RWPE1 (cell line): Measurements from ENCODE around the gene SLC15A5.

Source experiments
- CTCF ChIA-PET: fragments of 350-600 bp; sonication (Branson Sonifier 250); formaldehyde crosslinking; extraction: SDS; loops from one replicate; lab custom pipeline; 2021; lab: Yijun Ruan, JAX
- POLR2A ChIA-PET: fragments of 400-600 bp; formaldehyde crosslinking; extraction: SDS; loops from one replicate; lab custom pipeline; 2020; ENCODE audit warnings: antibody characterized with exemption; ENCODE audit not compliant: low non-redundant PET; lab: Yijun Ruan, JAX
- DNase-seq: peaks from one replicate; pipeline ENCODE4 v3.0.0; 2012; ENCODE audit warnings: low spot score
- H3K27ac ChIP-seq: fragments of 450-650 bp; 2 replicates; pipeline ENCODE4 v1.5.1; 2017
- TF ChIP-seq, protein P1 (sequence below): fragments of 450-650 bp; conservative IDR thresholded peaks from 2 replicates; pipeline ENCODE4 v1.5.1; 2017; ENCODE audit warnings: low read depth, mild to moderate bottlenecking

Gene SLC15A5

DNA sequence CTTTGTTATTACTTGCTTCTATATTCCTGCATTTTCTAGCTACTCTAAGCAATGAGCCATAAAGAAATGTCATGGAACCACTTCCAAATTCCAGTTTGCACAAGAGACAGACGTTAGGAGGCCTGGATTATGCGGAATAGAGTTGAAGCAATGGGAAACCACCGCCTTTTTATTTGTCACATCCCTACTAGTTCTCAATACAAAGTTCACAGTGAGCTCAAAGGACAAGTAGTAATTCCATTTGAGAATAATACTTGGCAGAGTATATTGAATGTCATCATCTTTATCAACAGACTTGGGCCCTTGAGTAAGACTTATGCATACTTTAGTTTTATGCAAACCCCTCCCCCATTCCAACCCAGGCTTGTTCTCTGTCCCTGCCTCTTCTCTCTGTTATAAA lies 3.7 kb upstream of the SLC15A5 start:
- ChIA-PET POLR2A (no interaction called here), CTCF (no interaction called here)
- TF ChIP-seq, protein P1, sequence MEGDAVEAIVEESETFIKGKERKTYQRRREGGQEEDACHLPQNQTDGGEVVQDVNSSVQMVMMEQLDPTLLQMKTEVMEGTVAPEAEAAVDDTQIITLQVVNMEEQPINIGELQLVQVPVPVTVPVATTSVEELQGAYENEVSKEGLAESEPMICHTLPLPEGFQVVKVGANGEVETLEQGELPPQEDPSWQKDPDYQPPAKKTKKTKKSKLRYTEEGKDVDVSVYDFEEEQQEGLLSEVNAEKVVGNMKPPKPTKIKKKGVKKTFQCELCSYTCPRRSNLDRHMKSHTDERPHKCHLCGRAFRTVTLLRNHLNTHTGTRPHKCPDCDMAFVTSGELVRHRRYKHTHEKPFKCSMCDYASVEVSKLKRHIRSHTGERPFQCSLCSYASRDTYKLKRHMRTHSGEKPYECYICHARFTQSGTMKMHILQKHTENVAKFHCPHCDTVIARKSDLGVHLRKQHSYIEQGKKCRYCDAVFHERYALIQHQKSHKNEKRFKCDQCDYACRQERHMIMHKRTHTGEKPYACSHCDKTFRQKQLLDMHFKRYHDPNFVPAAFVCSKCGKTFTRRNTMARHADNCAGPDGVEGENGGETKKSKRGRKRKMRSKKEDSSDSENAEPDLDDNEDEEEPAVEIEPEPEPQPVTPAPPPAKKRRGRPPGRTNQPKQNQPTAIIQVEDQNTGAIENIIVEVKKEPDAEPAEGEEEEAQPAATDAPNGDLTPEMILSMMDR = no peak
- DNase-seq = no peak
- H3K27ac ChIP-seq = no peak overlapping the region

DNA sequence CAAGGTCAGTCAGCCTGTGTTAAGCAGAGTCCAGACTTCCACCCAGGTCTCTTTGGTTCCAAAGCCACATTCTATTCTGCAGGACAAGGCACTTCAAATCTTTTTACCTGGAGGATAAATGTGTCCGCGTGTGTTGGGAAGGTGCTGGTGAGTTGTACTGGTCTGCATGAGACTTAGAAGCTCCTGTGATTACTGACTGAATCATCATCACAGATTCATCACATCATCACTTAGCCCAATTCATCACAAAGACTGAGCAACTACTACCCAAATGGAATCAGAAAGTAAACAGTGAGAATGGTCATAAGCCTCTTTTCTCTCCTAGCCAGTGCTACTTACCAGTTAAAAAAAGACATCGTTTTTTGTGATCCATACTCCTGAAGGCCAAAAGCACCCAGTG lies 5.3 kb downstream of the SLC15A5 start:
- peak; percentile 6 for DNase-seq
- POLR2A ChIA-PET = no interaction called here
- CTCF ChIA-PET = interaction anchor here (0.8 kb wide), 1 partner anchor 218 kb away, joined by 4 read pairs; no protein-coding TSS in a partner anchor
- no peak overlapping the region for H3K27ac ChIP-seq
- TF ChIP-seq, protein P1 = no peak

DNA sequence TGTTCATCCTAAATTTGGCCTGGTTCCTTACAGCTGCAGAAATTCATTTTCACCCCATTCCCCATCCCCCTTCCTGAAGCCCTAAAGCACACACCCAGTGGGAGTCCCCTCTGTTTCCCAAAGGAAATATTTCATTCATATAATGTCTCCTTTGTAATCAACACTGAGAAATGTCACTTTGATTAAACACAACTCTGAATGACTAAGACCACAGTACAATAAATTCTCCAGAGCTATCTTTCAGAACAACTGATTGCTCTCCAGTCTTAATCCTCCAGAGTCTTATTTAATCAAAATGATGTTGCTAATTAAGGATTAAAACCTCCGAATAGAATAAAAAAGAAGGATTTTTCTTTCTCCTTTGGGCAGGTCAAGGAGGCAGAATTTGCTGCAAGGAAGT lies 6.4 kb downstream of the SLC15A5 start:
- CTCF ChIA-PET = no interaction called here
- H3K27ac ChIP-seq = no peak overlapping the region
- TF ChIP-seq, protein P1 = no peak
- DNase-seq = no peak
- POLR2A ChIA-PET = no interaction called here

DNA sequence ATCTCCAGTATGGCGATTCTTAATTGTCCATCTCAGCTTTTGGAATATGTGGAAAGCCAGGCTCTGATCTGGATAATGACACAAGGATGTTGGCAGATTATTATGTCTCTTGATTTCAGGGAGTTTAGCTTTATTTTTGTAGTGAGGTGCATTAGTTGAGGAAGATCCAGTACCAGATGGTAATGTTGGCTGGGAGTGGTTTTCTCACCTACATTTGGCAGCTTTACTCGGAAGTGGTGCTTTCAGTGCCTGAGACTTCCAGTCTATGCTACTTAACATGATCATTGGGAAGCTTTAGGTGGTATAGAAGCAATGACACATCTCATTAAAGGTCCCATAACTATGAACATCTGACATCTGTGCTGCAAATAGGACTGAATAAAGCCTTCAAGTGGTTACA lies 7.5 kb downstream of the SLC15A5 start:
- TF ChIP-seq, protein P1 = no peak
- CTCF ChIA-PET = no interaction called here
- POLR2A ChIA-PET = no interaction called here
- no peak overlapping the region for H3K27ac ChIP-seq
- no peak for DNase-seq

DNA sequence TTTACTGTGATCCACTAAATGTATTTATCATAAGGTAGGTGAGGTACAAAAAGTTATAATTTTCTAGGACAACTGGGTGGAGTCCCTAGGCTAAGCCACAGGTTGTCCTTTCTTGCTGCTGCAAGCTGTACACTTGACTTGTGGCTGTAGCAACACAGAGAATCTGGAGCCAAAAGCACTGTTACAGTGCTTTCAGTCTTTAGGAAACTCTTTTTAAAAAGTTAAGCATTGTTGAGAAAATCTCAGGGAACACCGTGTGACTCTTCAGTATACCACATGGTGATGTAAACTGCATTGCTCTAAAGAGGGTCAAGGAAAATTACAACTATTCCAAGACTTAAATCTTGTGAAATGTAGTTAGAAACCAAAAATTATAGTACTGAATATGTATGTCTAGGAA lies 11.4 kb downstream of the SLC15A5 start:
- TF ChIP-seq, protein P1 = no peak

DNA sequence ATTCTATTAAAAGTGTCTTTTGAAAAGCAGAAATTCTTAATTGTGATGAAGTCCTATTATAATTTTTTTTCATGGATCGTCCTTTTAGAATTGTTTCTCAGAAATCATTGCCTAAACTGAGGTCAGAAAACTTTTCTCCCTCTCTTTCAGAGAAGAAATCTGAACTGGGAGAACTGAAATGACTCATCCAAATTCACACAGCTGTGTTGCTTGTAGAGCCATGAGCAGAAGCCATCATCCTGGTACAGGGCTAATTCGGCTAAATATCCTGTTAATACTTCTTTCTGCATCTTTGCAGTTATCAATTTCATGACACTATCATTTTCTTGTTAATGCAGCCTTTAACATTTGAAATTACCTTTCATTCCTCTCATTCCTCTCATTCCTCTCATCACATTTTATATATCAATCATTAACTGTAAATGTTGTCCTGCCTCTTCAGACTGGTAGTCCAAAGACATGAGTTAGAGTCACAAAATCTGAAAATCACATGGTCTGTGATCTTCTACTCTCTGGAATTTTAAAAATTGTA lies 15.5 kb downstream of the SLC15A5 start:
- no peak for DNase-seq
- TF ChIP-seq, protein P1 = no peak
- CTCF ChIA-PET = no interaction called here

More for the DNA sequence above, 11.4 kb downstream of the SLC15A5 start:
- H3K27ac ChIP-seq = no peak overlapping the region
- DNase-seq = no peak
- POLR2A ChIA-PET = no interaction called here
- CTCF ChIA-PET = interaction anchor here (0.6 kb wide), 1 partner anchor 10 kb away, joined by 3 read pairs; no protein-coding TSS in a partner anchor

DNA sequence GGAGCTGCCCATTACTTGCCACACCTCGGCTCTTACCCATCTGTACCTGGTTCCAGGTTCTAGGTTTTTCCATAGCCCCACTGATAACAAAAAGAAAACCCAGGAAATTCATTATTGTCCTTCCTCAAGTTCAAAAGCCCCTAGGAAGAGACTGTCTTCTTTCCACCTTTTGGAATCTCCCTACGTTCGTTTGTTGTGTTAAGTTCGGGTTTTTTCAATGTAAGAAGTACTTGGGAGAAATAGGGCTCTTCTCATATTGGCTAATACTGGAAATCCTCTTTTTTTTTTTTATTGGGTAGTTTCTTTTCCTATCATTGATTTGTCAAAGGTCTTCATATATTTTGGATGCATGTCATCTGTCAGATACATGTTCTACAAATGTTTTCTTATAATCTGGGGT lies 17.3 kb downstream of the SLC15A5 start:
- ChIA-PET POLR2A (no interaction called here), CTCF (interaction anchor here (0.6 kb wide), 1 partner anchor 18 kb away, joined by 4 read pairs; no protein-coding TSS in a partner anchor)
- TF ChIP-seq, protein P1 = no peak
- no peak for DNase-seq
- H3K27ac ChIP-seq = no peak overlapping the region

More for the DNA sequence above, 15.5 kb downstream of the SLC15A5 start:
- no peak overlapping the region for H3K27ac ChIP-seq
- POLR2A ChIA-PET = no interaction called here
